Activated CD8-positive, alpha-beta T cell treated with anti-CD3 and anti-CD28 coated beads, Interleukin-2, amount 10 ng/mL, durations not matched to agents 7 days and 5 days (primary cell): ENCODE measurements around the gene ZNF84. TPM values are rescaled to one million over a fixed set of nuclear protein-coding genes. Genes with fewer than 3 reads are reported as not detected.

ENCODE experiments used
- total RNA-seq, 2 experiments: library from RNA; stranded (reverse); gene quantifications; one replicate each; pipeline ENCODE4 v1.2.3, GENCODE V29; 2021

Gene ZNF84
- total RNA-seq, 2 experiments from 2014 or later, result 27.2 to 28.7 TPM

Other genes starting within 250 kb of the ZNF84 start
- gene GOLGA3, start 208.6 kb upstream of the ZNF84 start, total RNA-seq, result 10 to 100 TPM; 63.7 to 69.3 TPM
- gene CHFR, start 149.9 kb upstream of the ZNF84 start, total RNA-seq, result 10 to 100 TPM; 88.0 to 90.6 TPM
- gene ZNF605, start 81.2 kb upstream of the ZNF84 start, total RNA-seq, result 1 to 10 TPM; 9.6 to 9.9 TPM
- gene ZNF26, start 51.1 kb upstream of the ZNF84 start, total RNA-seq, result 10 to 100 TPM; 19.5 to 20.8 TPM
- 10 to 100 TPM; 14.1 to 17.1 TPM for gene ZNF140, start 43.4 kb downstream of the ZNF84 start, total RNA-seq
- gene ZNF891, start 92.8 kb downstream of the ZNF84 start, total RNA-seq, result 1 to 10 TPM; 1.9 to 2.3 TPM
- gene ZNF10, start 93.1 kb downstream of the ZNF84 start, total RNA-seq, result 1 to 10 TPM; 8.1 to 8.5 TPM
- 10 to 100 TPM; 18.0 to 19.6 TPM for gene ZNF268, start 144.0 kb downstream of the ZNF84 start, total RNA-seq
- gene ANHX, start 198.4 kb downstream of the ZNF84 start, total RNA-seq, result not detected